NB4 (cell line): ENCODE measurements around the gene ASTN1.

Experiments used
- CTCF ChIP-seq: IDR thresholded peaks from one replicate; pipeline ENCODE4 v1.5.1; 2012; ENCODE audit warnings: low read depth, low read length
- MAX ChIP-seq: IDR thresholded peaks from 2 replicates; pipeline ENCODE4 v1.6.1; 2011; ENCODE audit warnings: low read depth, low read length
- POLR2A ChIP-seq: IDR thresholded peaks from 2 replicates; pipeline ENCODE4 v1.6.1; 2011; ENCODE audit warnings: mild to moderate bottlenecking; ENCODE audit not compliant: insufficient read length; ENCODE audit errors: extremely low read depth

GRCh38 chr1:176938375-176938774 lies 226.1 kb downstream of the ASTN1 start:
- TF ChIP-seq CTCF (no peak), MAX (no peak), POLR2A (no peak)
